ENCODE results near the gene FAM177B. TPM values are rescaled to one million over a fixed set of nuclear protein-coding genes. Genes with fewer than 3 reads are reported as not detected.

The FAM177B gene
- total and polyA plus RNA-seq, 8 donors, result 0.28 to 1.2 (median 0.49) TPM; not detected in 2

DNA sequence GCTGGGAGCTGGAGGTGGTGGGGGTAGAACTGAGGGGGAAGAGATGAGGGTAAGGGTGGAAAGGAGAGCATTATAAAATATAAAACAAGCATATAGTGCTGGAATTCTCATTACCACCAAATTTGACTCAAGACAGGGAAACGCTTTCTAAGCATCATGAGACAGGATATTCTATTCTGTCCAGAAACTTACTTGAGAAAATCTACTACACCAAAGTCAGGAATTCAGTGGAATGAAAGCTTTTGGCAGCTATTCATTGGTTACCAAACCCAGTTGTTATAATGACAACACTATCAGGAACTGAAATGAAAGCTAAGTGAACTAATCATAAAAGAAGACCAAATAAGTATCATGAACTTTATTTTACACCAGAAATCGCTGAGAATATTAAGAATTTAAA lies 39.2 kb upstream of the FAM177B start:
- intact Hi-C loops (cut with DNase I), result no loop called here
- DNase-seq (peak in 1 of 4 donors; percentile 20), ATAC-seq (no peak)
- Histone ChIP-seq H3K9me3 (no peaks in the 10 kb centered on the region), H3K4me3 (no peak overlapping the region), H3K27me3 (no peaks in the 10 kb centered on the region), H3K27ac (no peak overlapping the region), H3K36me3 (peaks cover 0 to 46% of the 10 kb centered on the region in 2 donors), H3K4me1 (no peaks in the 10 kb centered on the region)
- TF ChIP-seq, protein P1, sequence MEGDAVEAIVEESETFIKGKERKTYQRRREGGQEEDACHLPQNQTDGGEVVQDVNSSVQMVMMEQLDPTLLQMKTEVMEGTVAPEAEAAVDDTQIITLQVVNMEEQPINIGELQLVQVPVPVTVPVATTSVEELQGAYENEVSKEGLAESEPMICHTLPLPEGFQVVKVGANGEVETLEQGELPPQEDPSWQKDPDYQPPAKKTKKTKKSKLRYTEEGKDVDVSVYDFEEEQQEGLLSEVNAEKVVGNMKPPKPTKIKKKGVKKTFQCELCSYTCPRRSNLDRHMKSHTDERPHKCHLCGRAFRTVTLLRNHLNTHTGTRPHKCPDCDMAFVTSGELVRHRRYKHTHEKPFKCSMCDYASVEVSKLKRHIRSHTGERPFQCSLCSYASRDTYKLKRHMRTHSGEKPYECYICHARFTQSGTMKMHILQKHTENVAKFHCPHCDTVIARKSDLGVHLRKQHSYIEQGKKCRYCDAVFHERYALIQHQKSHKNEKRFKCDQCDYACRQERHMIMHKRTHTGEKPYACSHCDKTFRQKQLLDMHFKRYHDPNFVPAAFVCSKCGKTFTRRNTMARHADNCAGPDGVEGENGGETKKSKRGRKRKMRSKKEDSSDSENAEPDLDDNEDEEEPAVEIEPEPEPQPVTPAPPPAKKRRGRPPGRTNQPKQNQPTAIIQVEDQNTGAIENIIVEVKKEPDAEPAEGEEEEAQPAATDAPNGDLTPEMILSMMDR (IDR thresholded peaks at IDR 0.05), result no peak

DNA sequence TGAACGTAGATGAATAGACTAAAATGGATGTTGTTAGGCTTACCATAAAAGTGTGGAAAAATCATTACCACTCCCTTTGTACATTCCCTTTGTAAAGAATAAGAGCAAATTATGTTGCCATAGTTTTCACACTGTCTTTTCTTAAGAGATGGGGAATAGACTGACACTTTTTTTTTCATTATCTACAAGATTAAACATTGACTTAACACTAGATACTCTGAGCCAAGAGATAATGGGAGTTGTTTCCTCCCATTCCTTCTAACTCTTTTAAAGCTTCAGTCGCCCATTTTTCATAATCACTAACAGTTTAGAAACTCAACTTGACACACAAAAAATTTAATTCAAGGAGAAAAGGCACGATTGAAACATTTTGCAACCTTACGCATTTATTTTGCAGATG lies 34.8 kb upstream of the FAM177B start:
- no peak overlapping the region for H3K27ac ChIP-seq
- H3K4me3 ChIP-seq, result no peak overlapping the region
- H3K4me1 ChIP-seq, result no peaks in the 10 kb centered on the region
- no peaks in the 10 kb centered on the region for H3K27me3 ChIP-seq
- peaks cover 0 to 41% of the 10 kb centered on the region in 2 donors for H3K36me3 ChIP-seq
- ATAC-seq, result no peak
- no peaks in the 10 kb centered on the region for H3K9me3 ChIP-seq
- DNase-seq, result no peak
- intact Hi-C loops (cut with DNase I), result no loop called here
- TF ChIP-seq, protein P1 (IDR thresholded peaks at IDR 0.05), result no peak

DNA sequence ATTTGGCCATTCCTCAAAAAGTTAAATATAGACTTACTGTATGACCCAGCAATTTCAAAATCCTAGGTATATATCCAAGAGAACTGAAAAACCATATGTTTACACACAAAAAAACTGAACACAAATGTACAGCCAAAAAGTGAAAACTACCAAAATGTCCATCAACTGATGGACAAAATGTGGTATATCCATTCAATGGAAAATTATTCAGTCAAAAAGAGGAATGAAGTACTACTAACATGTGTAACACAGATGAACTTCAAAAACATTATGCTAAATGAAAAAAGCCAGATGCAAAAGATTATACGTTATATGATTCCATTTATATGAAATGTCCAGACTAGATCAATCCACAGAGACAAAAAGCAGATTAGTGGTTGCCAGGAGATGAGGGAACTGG lies 32.7 kb upstream of the FAM177B start:
- TF ChIP-seq, protein P1 (IDR thresholded peaks at IDR 0.05), result no peak
- H3K36me3 ChIP-seq, result peaks cover 0 to 36% of the 10 kb centered on the region in 2 donors
- no peak overlapping the region for H3K4me3 ChIP-seq

DNA sequence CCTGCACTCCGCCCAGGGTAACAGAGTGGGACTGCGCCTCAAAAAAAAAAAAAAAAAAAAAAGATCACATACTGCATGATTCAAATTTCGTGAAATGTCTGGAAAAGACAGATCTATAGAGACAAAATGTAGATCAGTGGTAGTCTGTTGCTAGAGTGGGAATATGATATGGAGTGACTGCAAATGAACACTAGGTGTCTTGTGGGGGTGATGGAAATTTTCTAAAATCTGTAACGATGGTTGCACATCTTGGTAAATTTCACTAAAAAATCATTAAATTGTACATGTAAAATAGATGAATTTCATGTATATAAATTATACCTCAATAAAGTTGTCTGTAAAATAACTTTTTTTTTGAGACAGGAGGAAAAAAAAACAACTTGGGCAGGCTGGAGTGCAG lies 30.2 kb upstream of the FAM177B start:
- intact Hi-C loops (cut with DNase I), result no loop called here
- TF ChIP-seq, protein P1 (IDR thresholded peaks at IDR 0.05), result no peak

More for the DNA sequence above, 32.7 kb upstream of the FAM177B start:
- H3K9me3 ChIP-seq, result no peaks in the 10 kb centered on the region
- H3K27ac ChIP-seq, result no peak overlapping the region
- peaks cover 3 to 9% of the 10 kb centered on the region in 2 donors for H3K4me1 ChIP-seq
- ATAC-seq (no peak), DNase-seq (no peak)
- no peaks in the 10 kb centered on the region for H3K27me3 ChIP-seq
- intact Hi-C loops (cut with DNase I), result no loop called here

DNA sequence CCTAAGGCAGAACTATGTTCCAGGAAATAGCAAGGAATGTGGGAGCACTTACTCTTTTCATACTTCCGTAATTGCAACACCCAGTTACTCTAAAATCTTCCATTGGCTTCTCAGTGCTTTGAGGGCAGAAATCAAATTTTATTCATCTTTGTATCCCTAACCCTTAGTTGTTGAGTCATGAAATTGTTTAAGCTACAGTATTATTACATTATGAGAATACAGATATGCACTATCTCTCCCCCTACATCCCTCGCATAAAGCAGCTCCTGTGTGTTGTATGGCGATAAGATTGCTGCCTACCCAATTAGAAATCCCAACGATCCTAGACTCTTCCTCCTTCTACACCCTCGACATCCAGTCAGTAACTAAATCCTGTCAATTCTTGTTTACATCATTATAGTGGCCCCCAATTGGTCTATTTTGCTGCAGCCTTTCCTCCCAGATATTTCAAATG lies 27.3 kb upstream of the FAM177B start:
- H3K27me3 ChIP-seq, result no peaks in the 10 kb centered on the region
- TF ChIP-seq, protein P1 (IDR thresholded peaks at IDR 0.05), result no peak
- H3K9me3 ChIP-seq, result no peaks in the 10 kb centered on the region
- peak overlapping the region; percentile 99 for H3K27ac ChIP-seq
- ATAC-seq, result no peak
- H3K36me3 ChIP-seq, result no peaks in the 10 kb centered on the region
- intact Hi-C loops (cut with DNase I), result no loop called here
- H3K4me3 ChIP-seq, result peak overlapping the region in 1 of 2 donors; percentile 69
- peaks cover 22 to 43% of the 10 kb centered on the region in 2 donors for H3K4me1 ChIP-seq
- DNase-seq, result no peak

More for the DNA sequence above, 30.2 kb upstream of the FAM177B start:
- no peak overlapping the region for H3K4me3 ChIP-seq
- no peak for DNase-seq
- ATAC-seq, result no peak
- H3K4me1 ChIP-seq, result peaks cover 18 to 33% of the 10 kb centered on the region in 2 donors
- H3K9me3 ChIP-seq, result no peaks in the 10 kb centered on the region
- H3K36me3 ChIP-seq, result peaks cover 0 to 11% of the 10 kb centered on the region in 2 donors
- no peak overlapping the region for H3K27ac ChIP-seq
- no peaks in the 10 kb centered on the region for H3K27me3 ChIP-seq

Data from left lung (tissue), 10 donors.